ENCODE results near the gene GRK5. TPM values are rescaled to one million over a fixed set of nuclear protein-coding genes. Genes with fewer than 3 reads are reported as not detected.

The GRK5 gene
- total RNA-seq, 1 donor from 2014 or later: 4.3 TPM

DNA sequence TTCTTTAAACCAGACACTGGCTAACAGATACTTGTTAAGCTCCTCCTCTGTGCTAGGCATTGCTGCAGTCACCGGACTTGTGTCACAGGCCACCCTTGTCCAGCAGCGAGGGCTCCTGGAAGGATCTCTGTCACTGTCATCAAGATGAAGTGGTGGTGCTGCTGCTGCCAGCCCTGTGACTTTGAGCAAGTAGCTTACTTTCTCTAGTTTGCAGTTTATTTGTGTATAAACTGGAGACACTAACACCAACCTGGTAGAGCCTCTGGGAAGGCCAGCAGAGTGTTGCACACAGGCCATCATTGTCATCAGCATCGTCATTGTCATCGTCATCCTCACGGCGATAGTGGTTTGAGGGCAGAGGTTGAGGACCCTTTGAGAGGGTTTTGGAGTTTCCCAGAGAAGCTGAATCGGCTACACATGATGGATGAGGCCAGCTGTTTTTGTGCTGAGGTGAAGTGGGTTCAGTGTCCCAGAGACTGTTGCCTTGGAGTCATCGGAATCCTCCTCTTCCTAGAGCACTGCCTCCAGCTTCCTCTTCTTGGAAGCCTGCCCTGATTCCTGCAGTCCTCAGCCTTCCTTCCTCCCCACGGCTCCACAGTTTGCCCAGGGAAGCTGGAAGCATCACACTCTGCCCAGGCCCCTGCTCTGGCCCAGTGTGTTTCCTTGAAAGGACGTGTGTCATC, 128.4 kb downstream of the GRK5 start:
- Mint-ChIP-seq H3K4me1 (peaks cover 45% of the 10 kb centered on the region), H3K4me3 (no peak overlapping the region), H3K27ac (no peak overlapping the region), H3K36me3 (peaks cover 4% of the 10 kb centered on the region), H3K27me3 (ENCODE audit: insufficient read depth, low read depth) (peaks cover 2% of the 10 kb centered on the region), H3K9me3 (no peaks in the 10 kb centered on the region)
- no peaks in the 10 kb centered on the region for H3K36me3 ChIP-seq
- no peak overlapping the region for H3K27ac ChIP-seq
- H3K9me3 ChIP-seq (ENCODE audit: low read depth): no peaks in the 10 kb centered on the region
- H3K79me2 ChIP-seq (ENCODE audit: low read depth): no peaks in the 10 kb centered on the region
- no peak overlapping the region for H3K4me3 ChIP-seq
- no peak overlapping the region for H3K4me2 ChIP-seq
- no peak for DNase-seq (ENCODE audit: low spot score)
- H3K9ac ChIP-seq: no peak overlapping the region
- peaks cover 14% of the 10 kb centered on the region for H3K4me1 ChIP-seq
- no peaks in the 10 kb centered on the region for H3K27me3 ChIP-seq
- TF ChIP-seq EZH2phosphoT487 (IDR thresholded peaks at IDR 0.05) (no peak), EZH2 (IDR thresholded peaks at IDR 0.05) (no peak), CTCF (IDR thresholded peaks at IDR 0.05) (no peak)
- H4K20me1 ChIP-seq (ENCODE audit: low read depth): no peaks in the 10 kb centered on the region
- H2AFZ ChIP-seq (replicated peaks): no peak overlapping the region
- H3F3A ChIP-seq (ENCODE audit: low read depth): no peaks in the 10 kb centered on the region

DNA sequence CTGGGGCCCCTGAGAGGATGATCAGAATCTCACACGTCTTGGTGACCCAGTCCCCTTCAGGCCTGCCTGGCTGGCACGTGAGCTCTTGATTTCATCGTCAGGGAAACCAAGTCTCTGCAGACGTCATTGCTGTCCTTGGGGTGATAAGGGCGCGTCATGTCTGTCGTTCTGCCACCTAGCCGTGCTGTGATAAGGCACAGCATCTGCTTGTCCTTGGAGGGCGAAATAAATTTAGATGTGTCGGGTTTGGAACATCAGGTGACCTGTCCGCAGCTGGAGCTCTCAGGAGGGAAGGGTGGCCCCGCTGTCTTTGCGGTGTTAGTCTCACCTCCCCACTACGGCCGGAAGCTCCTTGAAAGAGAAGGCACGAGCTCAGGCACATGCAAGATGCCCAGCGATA, 129.2 kb downstream of the GRK5 start:
- TF ChIP-seq EZH2 (IDR thresholded peaks at IDR 0.05) (no peak), CTCF (IDR thresholded peaks at IDR 0.05) (no peak)
- H3K79me2 ChIP-seq (ENCODE audit: low read depth): no peaks in the 10 kb centered on the region
- no peak overlapping the region for H3K4me2 ChIP-seq
- no peak overlapping the region for H3K4me3 ChIP-seq
- no peaks in the 10 kb centered on the region for H4K20me1 ChIP-seq (ENCODE audit: low read depth)
- no peaks in the 10 kb centered on the region for H3K27me3 ChIP-seq
- no peaks in the 10 kb centered on the region for H3K36me3 ChIP-seq
- H3F3A ChIP-seq (ENCODE audit: low read depth): no peaks in the 10 kb centered on the region
- Mint-ChIP-seq H3K27ac (peak overlapping the region; percentile 63), H3K36me3 (peaks cover 4% of the 10 kb centered on the region), H3K4me1 (peaks cover 39% of the 10 kb centered on the region), H3K27me3 (ENCODE audit: insufficient read depth, low read depth) (peaks cover 2% of the 10 kb centered on the region), H3K9me3 (no peaks in the 10 kb centered on the region), H3K4me3 (no peak overlapping the region)
- H3K9me3 ChIP-seq (ENCODE audit: low read depth): no peaks in the 10 kb centered on the region
- H3K4me1 ChIP-seq: peaks cover 14% of the 10 kb centered on the region
- no peak overlapping the region for H2AFZ ChIP-seq (replicated peaks)
- no peak for DNase-seq (ENCODE audit: low spot score)
- H3K9ac ChIP-seq: no peak overlapping the region
- no peak overlapping the region for H3K27ac ChIP-seq

GRCh38 chr10:119337223-119337622, 129.9 kb downstream of the GRK5 start:
- no peak overlapping the region for H3K4me3 Mint-ChIP-seq
- Histone ChIP-seq H3K9ac (no peak overlapping the region), H3K27me3 (no peaks in the 10 kb centered on the region), H2AFZ (replicated peaks) (no peak overlapping the region), H3K79me2 (ENCODE audit: low read depth) (no peaks in the 10 kb centered on the region), H3K27ac (no peak overlapping the region), H3K4me1 (peaks cover 14% of the 10 kb centered on the region), H3K4me2 (no peak overlapping the region), H3K4me3 (no peak overlapping the region), H3K36me3 (no peaks in the 10 kb centered on the region), H4K20me1 (ENCODE audit: low read depth) (no peaks in the 10 kb centered on the region), H3F3A (ENCODE audit: low read depth) (no peaks in the 10 kb centered on the region), H3K9me3 (ENCODE audit: low read depth) (no peaks in the 10 kb centered on the region)
- TF ChIP-seq EZH2 (IDR thresholded peaks at IDR 0.05): no peak
- TF ChIP-seq EZH2phosphoT487 (IDR thresholded peaks at IDR 0.05): no peak
- TF ChIP-seq CTCF (IDR thresholded peaks at IDR 0.05): no peak
- peaks cover under 1% of the 10 kb centered on the region for H3K27me3 Mint-ChIP-seq (ENCODE audit: insufficient read depth, low read depth)
- peaks cover 38% of the 10 kb centered on the region for H3K4me1 Mint-ChIP-seq
- H3K27ac Mint-ChIP-seq: no peak overlapping the region
- no peaks in the 10 kb centered on the region for H3K9me3 Mint-ChIP-seq
- no peak for DNase-seq (ENCODE audit: low spot score)
- peaks cover 4% of the 10 kb centered on the region for H3K36me3 Mint-ChIP-seq
